ENCODE measurements around the gene FAM171A2. TPM values are rescaled to one million over a fixed set of nuclear protein-coding genes. Genes with fewer than 3 reads are reported as not detected.

Gene FAM171A2
- total RNA-seq, 1 experiment from 2014 or later, result 27.5 TPM

GRCh38 chr17:44324571-44325275 is 38.9 kb downstream of the FAM171A2 start, which contains the start of gene SLC25A39:
Gene SLC25A39 (minus strand): TSS chr17:44324823. CDS start chr17:44323562, 1,261 bp downstream.
- Mint-ChIP-seq H3K27me3 (ENCODE audit: low read depth) (peaks cover 19% of the 10 kb centered on the region), H3K36me3 (ENCODE audit: insufficient read depth in 1 of 3, low read depth in 3 of 3) (peaks cover 16 to 38% (median 24%) of the 10 kb centered on the region in 3 experiments), H3K27ac (peak within 1 kb of the TSS in 1 of 3 experiments; percentile 23; a peak in 1 of 7 replicates), H3K9me3 (no peaks in the 10 kb centered on the region), H3K4me3 (peak within 1 kb of the TSS; percentile 88 to 94), H3K4me1 (peaks cover 6 to 19% of the 10 kb centered on the region in 2 experiments)
- Histone ChIP-seq H3T11ph (ENCODE audit: low read length) (no peak within 1 kb of the TSS), H3K79me2 (ENCODE audit: insufficient read depth, low read length) (peaks cover 4% of the 10 kb centered on the region; the same call in 1 of the 2 replicates), H3K23ac (ENCODE audit: insufficient read length, low read depth, low read length) (no peak within 1 kb of the TSS), H3K4me1 (ENCODE audit: insufficient read depth, low read length) (no peaks in the 10 kb centered on the region), H3K4ac (ENCODE audit: low read depth, low read length) (no peak within 1 kb of the TSS), H4K20me1 (ENCODE audit: control insufficient read depth, insufficient read depth, insufficient read length) (no peaks in the 10 kb centered on the region), H2BK15ac (ENCODE audit: low read depth, low read length) (no peak within 1 kb of the TSS), H3K9me3 (ENCODE audit: control insufficient read depth, low read depth, low read length) (no peaks in the 10 kb centered on the region), H3K27ac (ENCODE audit: insufficient read length, low read depth, low read length) (no peak within 1 kb of the TSS), H3K9ac (ENCODE audit: extremely low read depth, insufficient read length, low read length) (peak within 1 kb of the TSS; percentile 57), H2AK5ac (ENCODE audit: insufficient read length, low read length) (no peak within 1 kb of the TSS), H2BK12ac (ENCODE audit: insufficient read length, low read depth, low read length) (no peak within 1 kb of the TSS), H3K18ac (ENCODE audit: insufficient read length, low read depth, low read length) (peak within 1 kb of the TSS; percentile 22), H3K56ac (ENCODE audit: insufficient read length, low read depth, low read length) (no peak within 1 kb of the TSS), H3K23me2 (ENCODE audit: insufficient read length, low read depth, low read length, poor library complexity, severe bottlenecking) (peaks cover 13% of the 10 kb centered on the region), H2BK120ac (ENCODE audit: low read depth, low read length, poor library complexity, severe bottlenecking) (no peak within 1 kb of the TSS), H3K27me3 (ENCODE audit: insufficient read depth, low read length) (no peaks in the 10 kb centered on the region), H3K4me2 (ENCODE audit: insufficient read depth, insufficient read length, low read length) (peak within 1 kb of the TSS; percentile 76), H3K14ac (ENCODE audit: insufficient read depth, low read length) (peak within 1 kb of the TSS; percentile 51), H4K8ac (replicated peaks; ENCODE audit: insufficient read length, low read depth, low read length) (no peak within 1 kb of the TSS), H2AFZ (ENCODE audit: low read length) (no peak within 1 kb of the TSS), H2BK20ac (ENCODE audit: low read depth, low read length, poor library complexity, severe bottlenecking) (no peak within 1 kb of the TSS), H4K5ac (ENCODE audit: insufficient read length, low read depth, low read length) (no peak within 1 kb of the TSS), H4K91ac (ENCODE audit: insufficient read length, low read depth, low read length) (no peak within 1 kb of the TSS), H2BK5ac (ENCODE audit: insufficient read length, low read length) (no peak within 1 kb of the TSS), H3K79me1 (ENCODE audit: insufficient read depth, low read depth, low read length, poor library complexity, severe bottlenecking) (peaks cover 4% of the 10 kb centered on the region)
- WGBS (ENCODE audit: extremely low coverage, insufficient read length, low lambda C conversion rate), result no CpG with 5 or more reads among the region's 85 CpGs
- TF ChIP-seq CTCF (conservative IDR thresholded peaks at IDR 0.05), result no peak
- DNase-seq, result peak; percentile 96

Measured in H9 (cell line).